SU-DHL-6 (cell line): ENCODE results near the gene MEF2D.

ENCODE experiments used
- H2AFZ ChIP-seq: fragments of 200-600 bp; sonication (generic); 2 replicates; pipeline ENCODE4 v1.6.1; 2014; ENCODE audit warnings: low read depth, mild to moderate bottlenecking, moderate library complexity, mixed read lengths, antibody characterized with exemption, low read length; ENCODE audit not compliant: severe bottlenecking
- H3F3A ChIP-seq: fragments of 200-600 bp; shearing (Covaris generic); 2 replicates; pipeline ENCODE4 v1.6.0; 2016; ENCODE audit warnings: antibody characterized with exemption, mild to moderate bottlenecking; ENCODE audit not compliant: insufficient read depth
- H3K27ac ChIP-seq: fragments of 200-600 bp; sonication (generic); 2 replicates; pipeline ENCODE4 v1.5.1; 2016; ENCODE audit warnings: low read depth, mild to moderate bottlenecking, low read length, moderate library complexity, mixed read lengths
- H3K27me3 ChIP-seq: fragments of 200-600 bp; sonication (generic), shearing (Covaris generic); 2 replicates; pipeline ENCODE4 v1.6.0; 2014; ENCODE audit warnings: mild to moderate bottlenecking, low read length
- H3K36me3 ChIP-seq: fragments of 200-600 bp; sonication (generic); 2 replicates; pipeline ENCODE4 v1.6.1; 2014; ENCODE audit warnings: mild to moderate bottlenecking, low read length, mixed read lengths
- H3K4me2 ChIP-seq: fragments of 300-600, 200-600 bp; shearing (Covaris generic), sonication (generic); 2 replicates; pipeline ENCODE4 v1.6.0; 2014; ENCODE audit warnings: low read length, low read depth, mild to moderate bottlenecking; ENCODE audit not compliant: poor library complexity, severe bottlenecking
- H3K4me3 ChIP-seq: fragments of 200-600 bp; sonication (generic); 2 replicates; pipeline ENCODE4 v1.5.1; 2014; ENCODE audit warnings: antibody characterized with exemption, low read length, mild to moderate bottlenecking, mixed read lengths; ENCODE audit not compliant: insufficient read depth, poor library complexity, severe bottlenecking
- H3K79me2 ChIP-seq: fragments of 200-600 bp; sonication (generic); 2 replicates; pipeline ENCODE4 v1.6.1; 2014; ENCODE audit warnings: mild to moderate bottlenecking, low read length, moderate library complexity; ENCODE audit not compliant: insufficient read depth
- H3K9ac ChIP-seq: fragments of 200-600 bp; sonication (generic); 2 replicates; pipeline ENCODE4 v1.7.0; 2014; ENCODE audit warnings: mild to moderate bottlenecking, low read length
- H3K9me2 ChIP-seq: fragments of 200-600 bp; sonication (generic); replicated peaks from 2 replicates; pipeline ENCODE4 v1.6.1; 2014; ENCODE audit warnings: low read length; ENCODE audit not compliant: insufficient read depth
- H3K9me3 ChIP-seq: fragments of 200-600 bp; sonication (generic); 2 replicates; pipeline ENCODE4 v1.6.1; 2014; ENCODE audit warnings: low read length, mixed read lengths; ENCODE audit not compliant: insufficient read depth
- H4K20me1 ChIP-seq: fragments of 200-600 bp; sonication (generic); 2 replicates; pipeline ENCODE4 v1.6.1; 2014; ENCODE audit warnings: low read depth, mild to moderate bottlenecking, antibody characterized with exemption, low read length, moderate library complexity, mixed read lengths
- CTCF ChIP-seq: fragments of 200-600 bp; sonication (generic); IDR thresholded peaks from one replicate; pipeline ENCODE4 v1.5.1; 2017; ENCODE audit warnings: antibody characterized with exemption, mild to moderate bottlenecking, low read length, moderate library complexity; ENCODE audit not compliant: insufficient read depth, poor library complexity, severe bottlenecking
- EZH2phosphoT487 ChIP-seq: fragments of 200-600 bp; sonication (generic), shearing (Covaris generic); conservative IDR thresholded peaks from 2 replicates; pipeline ENCODE4 v1.6.1; 2018; ENCODE audit warnings: mild to moderate bottlenecking, antibody characterized with exemption, low read length, moderate library complexity, mixed read lengths

The MEF2D gene

GRCh38 chr1:156523801-156524480, 23.4 kb upstream of the MEF2D start:
- Histone ChIP-seq H3K9me3 (no peaks in the 10 kb centered on the region), H3K79me2 (no peaks in the 10 kb centered on the region), H4K20me1 (no peaks in the 10 kb centered on the region), H3K36me3 (no peaks in the 10 kb centered on the region), H3K4me2 (peak overlapping the region; percentile 58), H3K9me2 (no peaks in the 10 kb centered on the region), H3K9ac (peak overlapping the region; percentile 49), H3K27ac (peak overlapping the region; percentile 93), H3F3A (peaks cover 16% of the 10 kb centered on the region), H3K4me3 (peak overlapping the region; percentile 28), H2AFZ (peak overlapping the region; percentile 82), H3K27me3 (no peaks in the 10 kb centered on the region)
- TF ChIP-seq CTCF (no peak), EZH2phosphoT487 (no peak)

GRCh38 chr1:156522443-156522970, 21.9 kb upstream of the MEF2D start:
- Histone ChIP-seq H3K27me3 (no peaks in the 10 kb centered on the region), H3K9me3 (no peaks in the 10 kb centered on the region), H3K4me3 (no peak overlapping the region), H3K9me2 (no peaks in the 10 kb centered on the region), H3K27ac (no peak overlapping the region), H3F3A (peaks cover 16% of the 10 kb centered on the region), H4K20me1 (no peaks in the 10 kb centered on the region), H2AFZ (no peak overlapping the region), H3K79me2 (no peaks in the 10 kb centered on the region), H3K36me3 (no peaks in the 10 kb centered on the region), H3K9ac (no peak overlapping the region), H3K4me2 (no peak overlapping the region)
- TF ChIP-seq CTCF (no peak), EZH2phosphoT487 (no peak)

GRCh38 chr1:156517748-156518147, 17.2 kb upstream of the MEF2D start:
- no peaks in the 10 kb centered on the region for H3K36me3 ChIP-seq
- H3K27ac ChIP-seq, result no peak overlapping the region
- no peak overlapping the region for H2AFZ ChIP-seq
- no peaks in the 10 kb centered on the region for H4K20me1 ChIP-seq
- no peak overlapping the region for H3K4me2 ChIP-seq
- H3K9ac ChIP-seq, result no peak overlapping the region
- no peaks in the 10 kb centered on the region for H3K79me2 ChIP-seq
- no peak overlapping the region for H3K4me3 ChIP-seq
- H3K9me2 ChIP-seq, result no peaks in the 10 kb centered on the region
- H3K9me3 ChIP-seq, result no peaks in the 10 kb centered on the region
- no peaks in the 10 kb centered on the region for H3K27me3 ChIP-seq
- H3F3A ChIP-seq, result 0 out of 2 replicates have a peak, but pooled peaks cover 3% of the 10 kb centered on the region
- TF ChIP-seq EZH2phosphoT487, result no peak
- no peak for TF ChIP-seq CTCF
